Activated CD4-positive, alpha-beta T cell treated with anti-CD3 and anti-CD28 coated beads for 36 hours (primary cell): Measurements from ENCODE around the gene PDGFB. TPM values are rescaled to one million over a fixed set of nuclear protein-coding genes. Genes with fewer than 3 reads are reported as not detected.

Source experiments
- ATAC-seq: fragments of 200-7000 bp; cut with Tn5 transposase; one replicate; pipeline ENCODE4 v1.10.0; 2021; ENCODE audit warnings: mild to moderate bottlenecking, moderate library complexity
- CTCF ChIA-PET: fragments of 350-600 bp; sonication (Branson Sonifier 250); formaldehyde crosslinking; loops from one replicate; lab custom pipeline; 2021; ENCODE audit warnings: antibody characterized with exemption; lab: Charles Lee
- POLR2A ChIA-PET: fragments of 350-600 bp; sonication (Branson Sonifier 250); formaldehyde crosslinking; loops from one replicate; lab custom pipeline; 2021; ENCODE audit warnings: antibody characterized with exemption, inconsistent platforms; lab: Charles Lee
- DNase-seq: peaks from one replicate; pipeline ENCODE4 v3.0.0-alpha.2; 2020
- H3K27ac Mint-ChIP-seq: one replicate; pipeline ENCODE4 v1.8.0; 2021; ENCODE audit warnings: mixed read lengths
- H3K27me3 Mint-ChIP-seq: one replicate; pipeline ENCODE4 v1.8.0; 2021; ENCODE audit warnings: mixed read lengths
- H3K36me3 Mint-ChIP-seq: one replicate; pipeline ENCODE4 v1.8.0; 2021; ENCODE audit warnings: low read depth, mixed read lengths
- H3K4me1 Mint-ChIP-seq: one replicate; pipeline ENCODE4 v1.8.0; 2021; ENCODE audit warnings: mixed read lengths
- H3K4me3 Mint-ChIP-seq: one replicate; pipeline ENCODE4 v1.8.0; 2021; ENCODE audit warnings: mild to moderate bottlenecking, moderate library complexity, mixed read lengths
- H3K9me3 Mint-ChIP-seq: one replicate; pipeline ENCODE4 v1.8.0; 2021; ENCODE audit warnings: low read depth, mixed read lengths
- intact Hi-C, 2 experiments: fragments of 100-400 bp; cut with DNase I in 1 of 2; cut with micrococcal nuclease in 1 of 2; formaldehyde crosslinking; loops; one replicate each; pipeline versions ENCODE4 v1.14.2 to v1.15.1; 2022 to 2024; cut with DNase I, micrococcal nuclease
- total RNA-seq, 2 experiments: library from RNA; stranded (reverse); gene quantifications; one replicate each; pipeline ENCODE4 v1.2.3, GENCODE V29; 2021

The PDGFB gene
- total RNA-seq, 2 experiments from 2014 or later, result 2.5 to 3.4 TPM

DNA sequence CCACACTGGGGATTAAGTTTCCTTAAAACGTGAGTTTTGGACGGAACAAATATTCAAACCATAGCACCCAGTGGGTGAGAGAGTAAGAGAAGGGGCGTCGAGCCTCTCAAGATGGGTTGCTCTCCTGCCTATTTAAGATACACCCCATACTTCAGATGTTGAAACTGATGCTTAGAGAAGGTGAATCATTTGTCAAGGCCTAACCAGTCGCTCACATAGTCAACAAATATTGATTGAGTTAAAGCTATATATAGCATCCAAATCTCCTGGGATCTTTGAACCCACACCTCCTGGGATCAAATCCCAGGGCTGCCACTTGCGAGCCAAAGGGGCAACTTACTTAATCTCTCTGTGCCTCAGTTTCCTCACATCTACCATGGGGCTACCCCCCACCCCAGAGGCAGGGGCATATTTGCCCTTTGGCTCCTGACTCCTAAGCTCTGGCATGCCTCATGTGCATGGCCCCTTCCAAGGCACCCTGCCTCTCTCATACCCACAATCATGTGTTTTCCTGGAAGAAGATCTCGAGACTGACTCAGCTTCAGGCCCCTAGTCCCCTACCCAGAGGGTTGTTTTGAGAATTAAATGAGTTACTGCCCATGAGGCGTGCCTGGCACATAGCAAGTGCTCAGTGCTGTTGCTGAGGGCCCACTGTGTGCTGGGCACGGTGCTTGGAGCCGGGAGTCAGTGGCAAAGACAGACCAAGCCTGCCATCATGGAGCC is 19.0 kb upstream of the PDGFB start:
- Mint-ChIP-seq H3K4me1 (peaks cover 18% of the 10 kb centered on the region), H3K9me3 (peaks cover 11% of the 10 kb centered on the region), H3K27ac (peak overlapping the region; percentile 55), H3K27me3 (peaks cover 7% of the 10 kb centered on the region), H3K36me3 (peaks cover 2% of the 10 kb centered on the region), H3K4me3 (no peak overlapping the region)
- ChIA-PET POLR2A (interaction anchor here (0.6 kb wide), 1 partner anchor 22 kb away, joined by 3 read pairs; no protein-coding TSS in a partner anchor), CTCF (no interaction called here)
- ATAC-seq (no peak), DNase-seq (no peak)
- intact Hi-C loops, result no loop called here

GRCh38 chr22:39259666-39260065 is 14.9 kb upstream of the PDGFB start:
- Mint-ChIP-seq H3K4me1 (peaks cover 18% of the 10 kb centered on the region), H3K9me3 (peaks cover 11% of the 10 kb centered on the region), H3K27ac (no peak overlapping the region), H3K27me3 (peaks cover 9% of the 10 kb centered on the region), H3K4me3 (no peak overlapping the region), H3K36me3 (peaks cover 2% of the 10 kb centered on the region)
- DNase-seq (no peak), ATAC-seq (no peak)
- intact Hi-C loops, result no loop called here
- ChIA-PET POLR2A (no interaction called here), CTCF (interaction anchor here (0.6 kb wide), 2 partner anchors 797 to 1158 kb away, joined by 3 to 4 read pairs; no protein-coding TSS in a partner anchor)

DNA sequence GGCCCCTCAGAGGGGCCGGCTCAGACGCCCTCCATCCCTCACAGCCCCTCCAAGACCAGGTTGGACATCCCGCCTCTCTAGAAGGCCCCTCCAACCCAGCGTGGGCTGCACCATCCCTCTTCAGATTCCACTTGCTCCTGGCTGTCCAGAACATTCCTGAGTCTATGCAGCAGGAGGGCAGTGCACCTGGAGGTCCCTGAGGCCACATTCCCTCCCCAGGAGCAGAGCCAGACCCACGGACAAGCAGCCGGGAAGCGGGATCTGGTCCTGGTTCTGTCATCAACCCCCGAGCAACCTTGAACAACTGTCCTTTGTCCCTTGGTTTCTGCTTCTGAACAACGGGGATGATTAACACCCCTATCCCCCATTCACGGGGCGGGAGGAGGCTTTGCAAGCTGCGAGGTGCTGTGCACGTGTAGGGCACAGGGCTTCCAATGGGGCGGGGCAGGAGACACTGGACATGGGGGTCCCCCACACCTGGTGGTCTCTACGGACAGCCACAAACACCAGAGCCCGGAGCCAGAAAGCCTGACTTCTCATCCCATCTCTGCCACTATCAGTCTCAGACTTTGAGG is 13.2 kb upstream of the PDGFB start:
- no peak overlapping the region for H3K27ac Mint-ChIP-seq
- DNase-seq (no peak), ATAC-seq (no peak)
- peaks cover 17% of the 10 kb centered on the region for H3K4me1 Mint-ChIP-seq
- POLR2A ChIA-PET, result no interaction called here
- H3K4me3 Mint-ChIP-seq, result no peak overlapping the region
- H3K27me3 Mint-ChIP-seq, result peaks cover 4% of the 10 kb centered on the region
- CTCF ChIA-PET, result no interaction called here
- peaks cover 11% of the 10 kb centered on the region for H3K9me3 Mint-ChIP-seq
- intact Hi-C loops, result no loop called here
- H3K36me3 Mint-ChIP-seq, result peaks cover 2% of the 10 kb centered on the region

DNA sequence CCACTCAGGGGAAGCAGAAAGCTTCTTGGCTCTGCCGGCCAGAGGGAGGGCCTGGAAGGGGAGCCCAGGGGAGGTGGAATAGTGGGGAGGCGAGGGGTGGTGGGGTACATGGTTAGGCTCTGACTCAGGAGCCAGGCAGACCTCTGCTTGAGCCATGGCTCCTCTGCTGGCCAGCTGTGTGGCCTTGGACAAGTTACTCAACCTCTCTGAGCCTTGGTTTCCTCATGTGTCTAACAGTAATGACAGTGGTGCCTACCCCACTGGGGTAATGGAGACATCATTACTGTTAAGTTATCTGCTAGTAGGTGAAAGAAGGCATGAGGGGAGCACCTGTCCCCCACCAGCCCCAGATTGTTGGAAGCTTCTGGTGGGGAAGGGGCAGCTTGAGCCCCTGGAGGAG is 12.2 kb upstream of the PDGFB start:
- no peaks in the 10 kb centered on the region for H3K36me3 Mint-ChIP-seq
- peaks cover 11% of the 10 kb centered on the region for H3K27me3 Mint-ChIP-seq
- no peak for DNase-seq
- POLR2A ChIA-PET, result no interaction called here
- intact Hi-C loops, result no loop called here
- H3K4me3 Mint-ChIP-seq, result no peak overlapping the region
- peaks cover 5% of the 10 kb centered on the region for H3K9me3 Mint-ChIP-seq
- H3K27ac Mint-ChIP-seq, result no peak overlapping the region
- CTCF ChIA-PET, result no interaction called here
- ATAC-seq, result no peak
- peaks cover 24% of the 10 kb centered on the region for H3K4me1 Mint-ChIP-seq

DNA sequence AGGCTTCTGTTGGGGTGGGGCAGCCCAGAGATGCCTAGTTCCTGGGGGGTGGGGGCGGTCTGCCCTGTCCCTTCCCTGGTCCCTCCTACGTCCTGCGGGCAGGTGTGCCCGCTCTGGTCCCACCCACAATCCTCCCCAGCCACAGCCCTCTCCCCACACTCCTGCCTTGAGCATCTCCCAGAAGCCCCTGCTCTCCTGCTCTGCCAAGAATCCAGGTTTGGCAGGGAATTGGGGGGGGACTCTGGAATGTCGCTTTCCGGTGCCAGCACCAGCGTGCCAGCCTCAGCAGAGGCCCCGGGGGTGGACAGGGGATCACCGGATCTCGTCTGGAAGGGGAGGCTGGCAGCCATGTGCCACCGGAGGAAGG is 11.4 kb upstream of the PDGFB start:
- intact Hi-C loops, result no loop called here
- peaks cover 24% of the 10 kb centered on the region for H3K4me1 Mint-ChIP-seq
- H3K9me3 Mint-ChIP-seq, result peaks cover 2% of the 10 kb centered on the region
- POLR2A ChIA-PET, result no interaction called here
- DNase-seq (no peak), ATAC-seq (no peak)
- CTCF ChIA-PET, result no interaction called here
- H3K27me3 Mint-ChIP-seq, result peaks cover 15% of the 10 kb centered on the region
- H3K4me3 Mint-ChIP-seq, result no peak overlapping the region
- no peak overlapping the region for H3K27ac Mint-ChIP-seq
- no peaks in the 10 kb centered on the region for H3K36me3 Mint-ChIP-seq

GRCh38 chr22:39255449-39256185 is 10.8 kb upstream of the PDGFB start:
- no peak for ATAC-seq
- intact Hi-C loops, result no loop called here
- Mint-ChIP-seq H3K36me3 (no peaks in the 10 kb centered on the region), H3K9me3 (no peaks in the 10 kb centered on the region), H3K4me1 (peaks cover 24% of the 10 kb centered on the region), H3K27me3 (peaks cover 15% of the 10 kb centered on the region), H3K27ac (no peak overlapping the region), H3K4me3 (no peak overlapping the region)
- POLR2A ChIA-PET, result no interaction called here
- DNase-seq, result no peak
- CTCF ChIA-PET, result no interaction called here

- H3K36me3 Mint-ChIP-seq, result no peaks in the 10 kb centered on the region
- no peak overlapping the region for H3K27ac Mint-ChIP-seq
- peaks cover 15% of the 10 kb centered on the region for H3K27me3 Mint-ChIP-seq
- POLR2A ChIA-PET, result no interaction called here
- CTCF ChIA-PET, result no interaction called here
- H3K9me3 Mint-ChIP-seq, result no peaks in the 10 kb centered on the region
- no peak overlapping the region for H3K4me3 Mint-ChIP-seq
- ATAC-seq, result peak; percentile 67
- intact Hi-C loops, result no loop called here
- H3K4me1 Mint-ChIP-seq, result peaks cover 24% of the 10 kb centered on the region
- peak; percentile 73 for DNase-seq
Observed at GRCh38 chr22:39254789-39255298, 10.1 kb upstream of the PDGFB start.

GRCh38 chr22:39254122-39254521 is 9.3 kb upstream of the PDGFB start:
- DNase-seq (no peak), ATAC-seq (no peak)
- Mint-ChIP-seq H3K9me3 (no peaks in the 10 kb centered on the region), H3K4me3 (no peak overlapping the region), H3K4me1 (peaks cover 24% of the 10 kb centered on the region), H3K36me3 (no peaks in the 10 kb centered on the region), H3K27ac (no peak overlapping the region), H3K27me3 (peaks cover 17% of the 10 kb centered on the region)
- ChIA-PET POLR2A (no interaction called here), CTCF (interaction anchor here (0.6 to 0.9 kb wide), 2 partner anchors 52 to 54 kb away, joined by 4 to 5 read pairs; no protein-coding TSS in a partner anchor)
- intact Hi-C loops, result no loop called here

GRCh38 chr22:39253435-39254070 is 8.8 kb upstream of the PDGFB start:
- no peaks in the 10 kb centered on the region for H3K36me3 Mint-ChIP-seq
- CTCF ChIA-PET, result interaction anchor here (0.6 to 0.9 kb wide), 4 partner anchors 33 to 361 kb away, joined by 3 to 5 read pairs (median 4); no protein-coding TSS in a partner anchor
- no peaks in the 10 kb centered on the region for H3K9me3 Mint-ChIP-seq
- H3K4me1 Mint-ChIP-seq, result peaks cover 24% of the 10 kb centered on the region
- intact Hi-C loops, result no loop called here
- H3K27ac Mint-ChIP-seq, result no peak overlapping the region
- H3K27me3 Mint-ChIP-seq, result peaks cover 17% of the 10 kb centered on the region
- ATAC-seq, result peak; percentile 92
- peak; percentile 73 for DNase-seq
- no peak overlapping the region for H3K4me3 Mint-ChIP-seq
- POLR2A ChIA-PET, result interaction anchor here (0.6 kb wide), 1 partner anchor 66 kb away, joined by 3 read pairs; the partner anchor contains the start of gene RPL3

GRCh38 chr22:39252461-39253434 is 8.0 kb upstream of the PDGFB start:
- no peak overlapping the region for H3K4me3 Mint-ChIP-seq
- CTCF ChIA-PET, result interaction anchor here (0.6 to 0.9 kb wide), 3 partner anchors 34 to 362 kb away, joined by 3 to 4 read pairs (median 4); no protein-coding TSS in a partner anchor
- H3K27ac Mint-ChIP-seq, result no peak overlapping the region
- H3K4me1 Mint-ChIP-seq, result peaks cover 24% of the 10 kb centered on the region
- H3K27me3 Mint-ChIP-seq, result peaks cover 17% of the 10 kb centered on the region
- DNase-seq (no peak), ATAC-seq (no peak)
- POLR2A ChIA-PET, result interaction anchor here (0.6 kb wide), 1 partner anchor 67 kb away, joined by 3 read pairs; the partner anchor contains the start of gene RPL3
- intact Hi-C loops, result no loop called here
- no peaks in the 10 kb centered on the region for H3K9me3 Mint-ChIP-seq
- no peaks in the 10 kb centered on the region for H3K36me3 Mint-ChIP-seq
